H1 (cell line): ENCODE results near the gene SEC14L5. TPM values are rescaled to one million over a fixed set of nuclear protein-coding genes. Genes with fewer than 3 reads are reported as not detected.

ENCODE experiments used
- CTCF ChIA-PET: fragments of 300-600 bp; sonication (Branson Sonifier 250); formaldehyde crosslinking; loops from one replicate; lab custom pipeline; 2021; ENCODE audit not compliant: partially characterized antibody; lab: Charles Lee
- POLR2A ChIA-PET: fragments of 300-600 bp; sonication (Branson Sonifier 250); formaldehyde crosslinking; loops from one replicate; lab custom pipeline; 2021; ENCODE audit warnings: inconsistent platforms; ENCODE audit not compliant: partially characterized antibody; lab: Charles Lee
- DNase-seq, 2 experiments: peaks; one replicate each; pipeline versions ENCODE4 v3.0.0 to v3.0.0-alpha.2; 2010 to 2022; ENCODE audit warnings: low spot score in 2 of 2, low read depth in 1 of 2, mixed read lengths in 1 of 2
- FAIRE-seq: peaks from 2 replicates; lab custom pipeline; 2011; peaks lifted over from hg19 to GRCh38; lab: Jason Lieb, UNC
- H2AFZ ChIP-seq: 2 replicates; pipeline ENCODE4 v1.8.1; 2012; ENCODE audit warnings: low read length, inconsistent platforms
- H2AK5ac ChIP-seq: 2 replicates; pipeline ENCODE4 v1.6.1; 2013; ENCODE audit warnings: low read depth, low read length
- H2BK120ac ChIP-seq: replicated peaks from 2 replicates; pipeline ENCODE3; 2013; ENCODE audit warnings: low read depth, low read length, inconsistent platforms
- H2BK12ac ChIP-seq: 2 replicates; pipeline ENCODE4 v1.6.1; 2013; ENCODE audit warnings: low read depth, low read length
- H2BK15ac ChIP-seq: 2 replicates; pipeline ENCODE4 v1.6.1; 2013; ENCODE audit warnings: low read length
- H2BK20ac ChIP-seq: 2 replicates; pipeline ENCODE4 v1.6.1; 2013; ENCODE audit warnings: low read length
- H2BK5ac ChIP-seq: 2 replicates; pipeline ENCODE4 v1.6.1; 2013; ENCODE audit warnings: low read depth, low read length
- H3K14ac ChIP-seq: 2 replicates; pipeline ENCODE4 v1.6.1; 2013; ENCODE audit warnings: inconsistent platforms; ENCODE audit not compliant: insufficient read length
- H3K18ac ChIP-seq: 2 replicates; pipeline ENCODE4 v1.6.1; 2013; ENCODE audit warnings: low read length; ENCODE audit errors: extremely low read depth
- H3K23ac ChIP-seq: 2 replicates; pipeline ENCODE4 v1.6.1; 2013; ENCODE audit warnings: inconsistent platforms; ENCODE audit not compliant: insufficient read length
- H3K23me2 ChIP-seq: 2 replicates; pipeline ENCODE4 v1.6.1; 2013; ENCODE audit warnings: low read depth, low read length
- H3K27ac ChIP-seq: 2 replicates; pipeline ENCODE4 v1.6.1; 2011; ENCODE audit warnings: low read depth, low read length, inconsistent platforms
- H3K27me3 ChIP-seq, 4 experiments: replicated peaks in 1 of 4; 1 replicate in 1 of 4; 2 replicates in 3 of 4; pipeline versions ENCODE4 v1.6.1 to v1.8.1; 2011 to 2013; ENCODE audit warnings: low read length in 3 of 4, mild to moderate bottlenecking in 3 of 4, inconsistent platforms in 2 of 4, mixed read lengths in 2 of 4, moderate library complexity in 1 of 4; ENCODE audit not compliant: control insufficient read depth in 3 of 4, insufficient read depth in 3 of 4; ENCODE audit errors: extremely low read depth in 1 of 4
- H3K36me3 ChIP-seq, 4 experiments: 2 replicates each; pipeline versions ENCODE4 v1.6.1 to v1.8.1; 2011 to 2013; ENCODE audit warnings: mild to moderate bottlenecking in 4 of 4, low read length in 3 of 4, moderate library complexity in 2 of 4, control low read depth in 1 of 4, inconsistent platforms in 1 of 4; ENCODE audit not compliant: insufficient read depth in 4 of 4, control insufficient read depth in 2 of 4
- H3K4ac ChIP-seq: replicated peaks from 2 replicates; pipeline ENCODE3; 2013; ENCODE audit warnings: low read length, low read depth, mixed read lengths, inconsistent platforms; ENCODE audit not compliant: insufficient read length
- H3K4me1 ChIP-seq, 4 experiments: replicated peaks in 1 of 4; 1 replicate in 1 of 4; 2 replicates in 3 of 4; pipeline versions ENCODE4 v1.6.1 to v1.8.1; 2011 to 2013; ENCODE audit warnings: low read length in 3 of 4, inconsistent platforms in 2 of 4, mixed read lengths in 1 of 4; ENCODE audit not compliant: insufficient read depth in 4 of 4, control insufficient read depth in 3 of 4
- H3K4me2 ChIP-seq, 2 experiments: 2 replicates each; pipeline versions ENCODE4 v1.6.1 to v1.8.1; 2011 to 2013; ENCODE audit warnings: low read depth in 2 of 2, low read length in 2 of 2, control low read depth in 1 of 2, inconsistent platforms in 1 of 2, mild to moderate bottlenecking in 1 of 2; ENCODE audit not compliant: insufficient read depth in 1 of 2
- H3K4me3 ChIP-seq, 4 experiments: fragments of 200-600, 300-600 bp in 1 of 4; sonication (generic), shearing (Covaris generic), sonication (Bioruptor Twin) in 1 of 4; 2 replicates each; pipeline versions ENCODE4 v1.5.1 to v1.8.1; 2011 to 2016; ENCODE audit warnings: low read length in 4 of 4, low read depth in 3 of 4, control low read depth in 2 of 4, inconsistent platforms in 2 of 4, mild to moderate bottlenecking in 2 of 4, mixed read lengths in 1 of 4, moderate library complexity in 1 of 4; ENCODE audit not compliant: insufficient read depth in 2 of 4; ENCODE audit errors: extremely low read depth in 1 of 4
- H3K56ac ChIP-seq: replicated peaks from 2 replicates; pipeline ENCODE3; 2013; ENCODE audit warnings: low read depth, mild to moderate bottlenecking, mixed read lengths, low read length, inconsistent platforms; ENCODE audit not compliant: insufficient read length
- H3K79me1 ChIP-seq: 2 replicates; pipeline ENCODE4 v1.6.1; 2013; ENCODE audit warnings: low read depth, low read length, control low read depth
- H3K79me2 ChIP-seq, 2 experiments: 2 replicates each; pipeline versions ENCODE4 v1.6.1 to v1.8.1; 2012 to 2013; ENCODE audit warnings: low read length in 2 of 2, mild to moderate bottlenecking in 2 of 2, inconsistent platforms in 1 of 2; ENCODE audit not compliant: insufficient read depth in 2 of 2, control insufficient read depth in 1 of 2
- H3K9ac ChIP-seq, 4 experiments: replicated peaks in 1 of 4; 1 replicate in 1 of 4; 2 replicates in 3 of 4; pipeline versions ENCODE4 v1.6.1 to v1.8.1; 2011 to 2013; ENCODE audit warnings: low read depth in 3 of 4, low read length in 3 of 4, control low read depth in 2 of 4, mild to moderate bottlenecking in 2 of 4, moderate library complexity in 2 of 4, inconsistent platforms in 1 of 4; ENCODE audit errors: extremely low read depth in 1 of 4
- H3K9me3 ChIP-seq, 2 experiments: 2 replicates each; pipeline versions ENCODE4 v1.6.1 to v1.8.1; 2012 to 2013; ENCODE audit warnings: mild to moderate bottlenecking in 2 of 2, moderate library complexity in 2 of 2, control low read depth in 1 of 2, inconsistent platforms in 1 of 2, low read depth in 1 of 2, low read length in 1 of 2, mixed read lengths in 1 of 2; ENCODE audit not compliant: insufficient read depth in 2 of 2
- H4K20me1 ChIP-seq, 2 experiments: replicated peaks in 1 of 2; 2 replicates each; pipeline versions ENCODE3 to v1.8.1; 2011 to 2013; ENCODE audit warnings: inconsistent platforms in 2 of 2, low read length in 2 of 2, mild to moderate bottlenecking in 1 of 2; ENCODE audit not compliant: insufficient read depth in 2 of 2, control insufficient read depth in 1 of 2
- H4K5ac ChIP-seq: 2 replicates; pipeline ENCODE4 v1.6.1; 2013; ENCODE audit warnings: low read length, low read depth, mixed read lengths, inconsistent platforms; ENCODE audit not compliant: insufficient read length
- H4K8ac ChIP-seq: 2 replicates; pipeline ENCODE4 v1.8.0; 2013; ENCODE audit warnings: mild to moderate bottlenecking, moderate library complexity, low read length, inconsistent platforms; ENCODE audit not compliant: insufficient read depth; ENCODE audit errors: extremely low read depth
- H4K91ac ChIP-seq: replicated peaks from 2 replicates; pipeline ENCODE3; 2013; ENCODE audit warnings: low read length, mixed read lengths, inconsistent platforms; ENCODE audit not compliant: insufficient read length
- BRCA1 ChIP-seq: IDR thresholded peaks from 2 replicates; pipeline ENCODE4 v1.6.1; 2012; ENCODE audit warnings: low read depth, low read length, improper control_type of control experiment
- CHD1 ChIP-seq: IDR thresholded peaks from 2 replicates; pipeline ENCODE4 v1.6.1; 2012; ENCODE audit warnings: low read depth, low read length, improper control_type of control experiment
- E2F6 ChIP-seq: IDR thresholded peaks from 2 replicates; pipeline ENCODE4 v1.6.1; 2012; ENCODE audit warnings: inconsistent platforms
- GABPA ChIP-seq: IDR thresholded peaks from 2 replicates; pipeline ENCODE4 v1.6.1; 2011; ENCODE audit warnings: mild to moderate bottlenecking, low read length, moderate library complexity, borderline replicate concordance; ENCODE audit not compliant: insufficient read depth
- KDM4A ChIP-seq: IDR thresholded peaks from one replicate; pipeline ENCODE4 v1.7.1; 2012; ENCODE audit warnings: low read depth, mild to moderate bottlenecking, moderate library complexity, low read length, inconsistent platforms; ENCODE audit not compliant: severe bottlenecking
- MAX ChIP-seq: IDR thresholded peaks from 2 replicates; pipeline ENCODE4 v1.6.1; 2012; ENCODE audit warnings: inconsistent platforms
- POLR2A ChIP-seq, 2 experiments: IDR thresholded peaks; 1 replicate in 1 of 2; 2 replicates in 1 of 2; pipeline ENCODE4 v1.6.1; 2011; ENCODE audit warnings: low read depth in 2 of 2, low read length in 2 of 2, mild to moderate bottlenecking in 2 of 2; ENCODE audit errors: control extremely low read depth in 1 of 2
- POLR2AphosphoS5 ChIP-seq: IDR thresholded peaks from 2 replicates; pipeline ENCODE4 v1.6.1; 2011; ENCODE audit warnings: low read depth, low read length
- RBBP5 ChIP-seq: IDR thresholded peaks from 2 replicates; pipeline ENCODE4 v1.7.1; 2012; ENCODE audit warnings: low read depth, mild to moderate bottlenecking, inconsistent platforms, low read length, moderate library complexity, borderline replicate concordance
- SP2 ChIP-seq: IDR thresholded peaks from 2 replicates; pipeline ENCODE4 v1.6.1; 2012; ENCODE audit warnings: mild to moderate bottlenecking, low read length, inconsistent platforms
- TEAD4 ChIP-seq: IDR thresholded peaks from 2 replicates; pipeline ENCODE4 v1.6.1; 2012; ENCODE audit warnings: low read depth, low read length, inconsistent platforms, mixed read lengths
- WGBS, 2 experiments: shearing (Covaris generic) in 1 of 2; methylation state at CpG; one replicate each; pipeline versions ENCODE4 v1.1.6 to v1.1.7; 2013 to 2015; ENCODE audit warnings: low lambda C conversion rate in 2 of 2, mixed read lengths in 2 of 2, inconsistent platforms in 1 of 2, low coverage in 1 of 2, missing lambda C conversion rate in 1 of 2; ENCODE audit not compliant: insufficient replicate concordance in 2 of 2, insufficient coverage in 1 of 2, insufficient read length in 1 of 2; ENCODE audit errors: extremely low coverage in 1 of 2, missing lambda C conversion rate in 1 of 2; 5-methylcytosine and 5-hydroxymethylcytosine counted together
- polyA plus RNA-seq, 7 experiments: library from polyadenylated mRNA; depleted of rRNA in 3 of 7; stranded (reverse) in 5 of 7; unstranded in 2 of 7; fragments of >200 nt in 5 of 7; fragments of 200-250 nt in 2 of 7; gene quantifications; 1 replicate in 5 of 7; 2 replicates in 1 of 7; 4 replicates in 1 of 7; pipeline versions ENCODE4 v1.2.1 to v1.2.3, GENCODE V29; 2011 to 2013; ENCODE audit warnings: missing spikeins in 2 of 7, mixed read lengths in 2 of 7
- total RNA-seq: library from RNA; stranded (reverse); fragmentation: NEBNext Ultra II Directional; extraction: Animal tissue kit (Norgen Biotek cat#: 25700); gene quantifications from 2 replicates; pipeline ENCODE4 v1.2.1, GENCODE V29; 2021

Gene SEC14L5
- total and polyA plus RNA-seq, 2 of the 8 experiments (the other 6 are each of a cell fraction or from before 2014, with no cell fraction given) = 1.9 to 3.0 TPM

- ChIA-PET CTCF (interaction anchor here (0.8 kb wide), 1 partner anchor 69 kb away, joined by 3 read pairs; no protein-coding TSS in a partner anchor), POLR2A (interaction anchor here (0.6 to 1.7 kb wide), 5 partner anchors 13 to 92 kb away, joined by 3 to 5 read pairs (median 4); partner anchors contain the start of gene NAGPA)
- Histone ChIP-seq H3K4me2 (peak overlapping the region; percentile 52 to 73), H3K18ac (peak overlapping the region; percentile 51), H2BK20ac (0 out of 2 replicates have a peak overlapping the region, but pooled peaks have one; percentile 32), H3K23me2 (peaks cover 4% of the 10 kb centered on the region; the same call in 1 of the 2 replicates), H3K27ac (no peak overlapping the region), H2AK5ac (no peak overlapping the region), H2AFZ (peak overlapping the region; percentile 91), H4K91ac (peak overlapping the region; percentile 52), H3K4me3 (peak overlapping the region; percentile 14 to 60 (median 24); a peak in 6 of 8 replicates), H3K14ac (no peak overlapping the region), H2BK15ac (peak overlapping the region; percentile 95; the same call in 1 of the 2 replicates), H3K79me2 (no peaks in the 10 kb centered on the region), H3K36me3 (no peaks in the 10 kb centered on the region), H3K27me3 (peaks cover 4 to 26% (median 20%) of the 10 kb centered on the region in 4 experiments), H3K9ac (no peak overlapping the region), H3K9me3 (no peaks in the 10 kb centered on the region; a peak in 1 of 4 replicates), H3K23ac (no peak overlapping the region)
- 50% methylated on average over 26 of the region's 60 CpGs; no CpG with 5 or more reads in 1 of the 2 experiments for WGBS, 2 experiments
- no peak for TF ChIP-seq POLR2A (IDR thresholded peaks at IDR 0.05; ENCODE audit: control extremely low read depth in 1 of 2, low read depth in 2 of 2, low read length in 2 of 2)
- no peak for TF ChIP-seq POLR2AphosphoS5
- no peak for TF ChIP-seq CHD1
- TF ChIP-seq GABPA = no peak
- peak; percentile 94 for TF ChIP-seq E2F6
- 0 out of 2 replicates have a peak, but pooled peaks have one; percentile 21 for TF ChIP-seq TEAD4
- peak; percentile 62 for TF ChIP-seq KDM4A
- TF ChIP-seq BRCA1 = no peak
- peak; percentile 99 for TF ChIP-seq MAX
- TF ChIP-seq SP2 = no peak
- no peak for TF ChIP-seq RBBP5
- TF ChIP-seq, all 59 proteins: peak for 4
- Histone ChIP-seq H2BK12ac (peak overlapping the region; percentile 99; the same call in 1 of the 2 replicates), H4K8ac (peak overlapping the region; percentile 80), H3K4ac (peak overlapping the region; percentile 78), H4K5ac (no peak overlapping the region), H4K20me1 (no peaks in the 10 kb centered on the region), H2BK5ac (peak overlapping the region; percentile 44; the same call in 1 of the 2 replicates), H3K4me1 (peaks cover 0 to 3% (median 1%) of the 10 kb centered on the region in 4 experiments; a peak in 3 of 7 replicates), H2BK120ac (no peak overlapping the region), H3K79me1 (no peaks in the 10 kb centered on the region), H3K56ac (no peak overlapping the region)
- DNase-seq (peak in 1 of 2 experiments; percentile 81), FAIRE-seq (no peak)
These were observed 29.6 kb downstream of the SEC14L5 start for GRCh38 chr16:4987580-4988374.
